ENCODE measurements around the gene TAF1A.

TAF1A gene

GRCh38 chr1:222570837-222571236, 18.9 kb downstream of the TAF1A start:
- Histone ChIP-seq H3K4ac (ENCODE audit: low read depth, low read length) (no peak overlapping the region), H3K79me1 (ENCODE audit: low read length) (peaks cover 4% of the 10 kb centered on the region), H3K56ac (ENCODE audit: low read length) (no peak overlapping the region), H2AK5ac (ENCODE audit: low read length) (no peak overlapping the region), H3K4me2 (ENCODE audit: low read length) (no peak overlapping the region), H4K5ac (ENCODE audit: low read length) (no peak overlapping the region), H3K27ac (ENCODE audit: low read depth, low read length) (no peak overlapping the region), H3K4me3 (ENCODE audit: low read length) (no peak overlapping the region), H3K79me2 (ENCODE audit: control insufficient read depth, insufficient read depth, low read length) (no peaks in the 10 kb centered on the region), H3K36me3 (ENCODE audit: control insufficient read depth, insufficient read depth, low read length) (no peaks in the 10 kb centered on the region), H3K18ac (ENCODE audit: low read length) (no peak overlapping the region), H3K23ac (ENCODE audit: low read length) (no peak overlapping the region), H3K4me1 (ENCODE audit: control insufficient read depth, low read depth, low read length) (no peaks in the 10 kb centered on the region), H3K27me3 (ENCODE audit: insufficient read depth, low read length, poor library complexity) (no peaks in the 10 kb centered on the region), H3K9ac (ENCODE audit: low read length) (no peak overlapping the region), H4K8ac (ENCODE audit: low read depth, low read length) (no peak overlapping the region), H2BK120ac (ENCODE audit: low read depth, low read length) (no peak overlapping the region), H2BK5ac (ENCODE audit: low read length) (no peak overlapping the region), H2BK15ac (replicated peaks; ENCODE audit: low read depth) (no peak overlapping the region)
- no CpG with 5 or more reads among the region's 1 CpG for WGBS (ENCODE audit: extremely low coverage, insufficient coverage, low lambda C conversion rate)
- DNase-seq, result no peak

DNA sequence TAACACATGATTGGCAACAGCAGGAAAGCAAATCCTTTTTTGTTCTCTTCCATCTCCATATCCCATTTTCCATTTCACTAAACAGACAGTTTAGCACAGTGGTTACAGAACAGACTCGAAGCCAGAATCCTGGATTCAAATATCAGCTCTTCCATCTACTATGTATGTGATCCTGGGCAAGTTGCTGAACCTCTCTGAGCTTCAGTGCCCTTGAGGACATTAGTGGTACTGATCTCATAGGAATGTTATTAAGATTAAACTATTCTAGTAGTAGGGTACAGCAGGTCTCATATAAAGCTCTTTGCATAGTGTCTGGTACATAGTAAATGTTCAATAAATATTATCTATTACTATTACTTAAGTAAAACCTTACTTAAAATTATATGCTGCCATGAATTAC, 28.1 kb downstream of the TAF1A start:
- Histone ChIP-seq H3K4me3 (ENCODE audit: low read length) (no peak overlapping the region), H3K27me3 (ENCODE audit: insufficient read depth, low read length, poor library complexity) (peaks cover 2% of the 10 kb centered on the region), H3K18ac (ENCODE audit: low read length) (no peak overlapping the region), H3K79me1 (ENCODE audit: low read length) (peaks cover 4% of the 10 kb centered on the region), H3K9ac (ENCODE audit: low read length) (no peak overlapping the region), H2BK5ac (ENCODE audit: low read length) (no peak overlapping the region), H3K23ac (ENCODE audit: low read length) (no peak overlapping the region), H2BK120ac (ENCODE audit: low read depth, low read length) (no peak overlapping the region), H4K8ac (ENCODE audit: low read depth, low read length) (no peak overlapping the region), H3K4me2 (ENCODE audit: low read length) (no peak overlapping the region), H2BK15ac (replicated peaks; ENCODE audit: low read depth) (no peak overlapping the region), H3K4me1 (ENCODE audit: control insufficient read depth, low read depth, low read length) (no peaks in the 10 kb centered on the region), H3K4ac (ENCODE audit: low read depth, low read length) (no peak overlapping the region), H3K36me3 (ENCODE audit: control insufficient read depth, insufficient read depth, low read length) (no peaks in the 10 kb centered on the region), H4K5ac (ENCODE audit: low read length) (no peak overlapping the region), H3K27ac (ENCODE audit: low read depth, low read length) (no peak overlapping the region), H3K56ac (ENCODE audit: low read length) (no peak overlapping the region), H2AK5ac (ENCODE audit: low read length) (no peak overlapping the region), H3K79me2 (ENCODE audit: control insufficient read depth, insufficient read depth, low read length) (no peaks in the 10 kb centered on the region)
- no peak for DNase-seq
- no CpG with 5 or more reads among the region's 1 CpG for WGBS (ENCODE audit: extremely low coverage, insufficient coverage, low lambda C conversion rate)

- no peak overlapping the region for H3K4me2 ChIP-seq (ENCODE audit: low read length)
- no peak overlapping the region for H2BK15ac ChIP-seq (replicated peaks; ENCODE audit: low read depth)
- DNase-seq, result no peak
- WGBS (ENCODE audit: extremely low coverage, insufficient coverage, low lambda C conversion rate), result no CpG with 5 or more reads among the region's 7 CpGs
- H3K4me3 ChIP-seq (ENCODE audit: low read length), result no peak overlapping the region
- H3K23ac ChIP-seq (ENCODE audit: low read length), result no peak overlapping the region
- H3K4ac ChIP-seq (ENCODE audit: low read depth, low read length), result no peak overlapping the region
- no peak overlapping the region for H3K56ac ChIP-seq (ENCODE audit: low read length)
- H4K8ac ChIP-seq (ENCODE audit: low read depth, low read length), result no peak overlapping the region
- H3K36me3 ChIP-seq (ENCODE audit: control insufficient read depth, insufficient read depth, low read length), result no peaks in the 10 kb centered on the region
- no peak overlapping the region for H2AK5ac ChIP-seq (ENCODE audit: low read length)
- H4K5ac ChIP-seq (ENCODE audit: low read length), result no peak overlapping the region
- no peaks in the 10 kb centered on the region for H3K79me2 ChIP-seq (ENCODE audit: control insufficient read depth, insufficient read depth, low read length)
- H3K27ac ChIP-seq (ENCODE audit: low read depth, low read length), result no peak overlapping the region
- H3K79me1 ChIP-seq (ENCODE audit: low read length), result no peaks in the 10 kb centered on the region
- H3K9ac ChIP-seq (ENCODE audit: low read length), result no peak overlapping the region
- no peak overlapping the region for H2BK120ac ChIP-seq (ENCODE audit: low read depth, low read length)
- no peak overlapping the region for H2BK5ac ChIP-seq (ENCODE audit: low read length)
- H3K27me3 ChIP-seq (ENCODE audit: insufficient read depth, low read length, poor library complexity), result peaks cover 2% of the 10 kb centered on the region
- H3K4me1 ChIP-seq (ENCODE audit: control insufficient read depth, low read depth, low read length), result no peaks in the 10 kb centered on the region
- H3K18ac ChIP-seq (ENCODE audit: low read length), result no peak overlapping the region
Measured at GRCh38 chr1:222557574-222557973, 32.2 kb downstream of the TAF1A start.

DNA sequence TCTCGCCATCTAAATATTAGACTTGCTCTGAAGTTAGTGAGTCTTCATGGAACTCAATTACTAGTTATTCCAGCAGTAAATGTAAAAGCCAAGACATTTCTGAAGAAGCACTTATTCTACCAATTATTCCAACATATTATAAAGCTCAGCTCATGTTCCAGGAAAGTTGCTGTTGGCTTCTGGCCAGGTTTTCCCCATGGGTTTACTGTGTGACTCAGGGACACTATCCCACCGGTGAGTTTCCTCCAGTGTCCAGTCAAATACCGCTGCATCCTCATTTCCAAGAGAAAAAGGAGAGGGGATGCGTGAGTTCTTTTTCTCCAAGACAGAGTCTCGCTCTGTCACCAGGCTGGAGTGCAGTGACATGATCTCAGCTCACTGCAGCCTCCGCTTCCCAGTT, 32.6 kb downstream of the TAF1A start:
- no peak overlapping the region for H2BK5ac ChIP-seq (ENCODE audit: low read length)
- no peak overlapping the region for H3K23ac ChIP-seq (ENCODE audit: low read length)
- no CpG with 5 or more reads among the region's 6 CpGs for WGBS (ENCODE audit: extremely low coverage, insufficient coverage, low lambda C conversion rate)
- H3K18ac ChIP-seq (ENCODE audit: low read length), result no peak overlapping the region
- no peak overlapping the region for H3K4ac ChIP-seq (ENCODE audit: low read depth, low read length)
- H3K4me2 ChIP-seq (ENCODE audit: low read length), result no peak overlapping the region
- H3K4me3 ChIP-seq (ENCODE audit: low read length), result no peak overlapping the region
- H3K36me3 ChIP-seq (ENCODE audit: control insufficient read depth, insufficient read depth, low read length), result no peaks in the 10 kb centered on the region
- no peaks in the 10 kb centered on the region for H3K79me2 ChIP-seq (ENCODE audit: control insufficient read depth, insufficient read depth, low read length)
- no peak overlapping the region for H4K8ac ChIP-seq (ENCODE audit: low read depth, low read length)
- peaks cover 2% of the 10 kb centered on the region for H3K27me3 ChIP-seq (ENCODE audit: insufficient read depth, low read length, poor library complexity)
- no peak for DNase-seq
- H3K79me1 ChIP-seq (ENCODE audit: low read length), result no peaks in the 10 kb centered on the region
- no peak overlapping the region for H2BK15ac ChIP-seq (replicated peaks; ENCODE audit: low read depth)
- no peak overlapping the region for H4K5ac ChIP-seq (ENCODE audit: low read length)
- no peaks in the 10 kb centered on the region for H3K4me1 ChIP-seq (ENCODE audit: control insufficient read depth, low read depth, low read length)
- no peak overlapping the region for H2AK5ac ChIP-seq (ENCODE audit: low read length)
- H3K9ac ChIP-seq (ENCODE audit: low read length), result no peak overlapping the region
- H3K56ac ChIP-seq (ENCODE audit: low read length), result no peak overlapping the region
- H2BK120ac ChIP-seq (ENCODE audit: low read depth, low read length), result no peak overlapping the region
- H3K27ac ChIP-seq (ENCODE audit: low read depth, low read length), result no peak overlapping the region

GRCh38 chr1:222555992-222556615, 33.6 kb downstream of the TAF1A start:
- H2AK5ac ChIP-seq (ENCODE audit: low read length), result no peak overlapping the region
- DNase-seq, result no peak

DNA sequence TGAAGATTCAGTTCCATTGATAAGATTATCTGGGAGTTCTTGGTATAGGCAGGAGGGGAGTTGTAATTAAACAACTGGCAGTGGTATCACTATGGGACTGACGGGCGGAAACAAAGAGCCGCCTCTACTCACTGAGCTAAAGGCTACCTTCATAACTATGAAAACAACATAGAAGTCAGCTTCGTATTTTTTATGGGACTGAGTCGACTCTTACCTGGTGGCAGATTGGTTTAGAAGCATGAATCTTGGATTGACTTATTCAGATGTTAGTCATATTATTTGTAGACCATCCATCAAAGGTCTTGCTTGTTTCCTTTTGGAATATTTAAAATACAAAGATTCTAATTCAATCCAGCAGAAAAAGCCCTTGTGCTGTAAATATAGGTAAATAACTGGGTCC, 35.6 kb downstream of the TAF1A start:
- H4K5ac ChIP-seq (ENCODE audit: low read length), result no peak overlapping the region
- no peaks in the 10 kb centered on the region for H3K4me1 ChIP-seq (ENCODE audit: control insufficient read depth, low read depth, low read length)
- no CpG with 5 or more reads among the region's 5 CpGs for WGBS (ENCODE audit: extremely low coverage, insufficient coverage, low lambda C conversion rate)
- H3K27ac ChIP-seq (ENCODE audit: low read depth, low read length), result no peak overlapping the region
- no peak overlapping the region for H3K56ac ChIP-seq (ENCODE audit: low read length)
- H3K9ac ChIP-seq (ENCODE audit: low read length), result no peak overlapping the region
- H2BK15ac ChIP-seq (replicated peaks; ENCODE audit: low read depth), result no peak overlapping the region
- no peaks in the 10 kb centered on the region for H3K36me3 ChIP-seq (ENCODE audit: control insufficient read depth, insufficient read depth, low read length)
- no peak overlapping the region for H3K23ac ChIP-seq (ENCODE audit: low read length)
- no peak overlapping the region for H4K8ac ChIP-seq (ENCODE audit: low read depth, low read length)
- no peak overlapping the region for H2BK5ac ChIP-seq (ENCODE audit: low read length)
- H3K79me2 ChIP-seq (ENCODE audit: control insufficient read depth, insufficient read depth, low read length), result no peaks in the 10 kb centered on the region
- H3K27me3 ChIP-seq (ENCODE audit: insufficient read depth, low read length, poor library complexity), result no peaks in the 10 kb centered on the region
- no peaks in the 10 kb centered on the region for H3K79me1 ChIP-seq (ENCODE audit: low read length)
- H3K18ac ChIP-seq (ENCODE audit: low read length), result no peak overlapping the region
- H2BK120ac ChIP-seq (ENCODE audit: low read depth, low read length), result no peak overlapping the region
- no peak overlapping the region for H3K4me2 ChIP-seq (ENCODE audit: low read length)
- no peak overlapping the region for H3K4me3 ChIP-seq (ENCODE audit: low read length)
- no peak for DNase-seq
- H2AK5ac ChIP-seq (ENCODE audit: low read length), result no peak overlapping the region
- no peak overlapping the region for H3K4ac ChIP-seq (ENCODE audit: low read depth, low read length)

More at GRCh38 chr1:222555992-222556615, 33.6 kb downstream of the TAF1A start:
- Histone ChIP-seq H3K27ac (ENCODE audit: low read depth, low read length) (no peak overlapping the region), H4K8ac (ENCODE audit: low read depth, low read length) (no peak overlapping the region), H3K4me1 (ENCODE audit: control insufficient read depth, low read depth, low read length) (no peaks in the 10 kb centered on the region), H3K27me3 (ENCODE audit: insufficient read depth, low read length, poor library complexity) (peaks cover 2% of the 10 kb centered on the region), H2BK5ac (ENCODE audit: low read length) (no peak overlapping the region), H3K4me3 (ENCODE audit: low read length) (no peak overlapping the region), H3K4me2 (ENCODE audit: low read length) (no peak overlapping the region), H3K18ac (ENCODE audit: low read length) (no peak overlapping the region), H3K56ac (ENCODE audit: low read length) (no peak overlapping the region), H2BK120ac (ENCODE audit: low read depth, low read length) (no peak overlapping the region), H3K36me3 (ENCODE audit: control insufficient read depth, insufficient read depth, low read length) (no peaks in the 10 kb centered on the region), H3K9ac (ENCODE audit: low read length) (no peak overlapping the region), H3K4ac (ENCODE audit: low read depth, low read length) (no peak overlapping the region), H3K23ac (ENCODE audit: low read length) (no peak overlapping the region), H2BK15ac (replicated peaks; ENCODE audit: low read depth) (no peak overlapping the region), H3K79me1 (ENCODE audit: low read length) (no peaks in the 10 kb centered on the region), H4K5ac (ENCODE audit: low read length) (no peak overlapping the region), H3K79me2 (ENCODE audit: control insufficient read depth, insufficient read depth, low read length) (no peaks in the 10 kb centered on the region)
- no CpG with 5 or more reads among the region's 2 CpGs for WGBS (ENCODE audit: extremely low coverage, insufficient coverage, low lambda C conversion rate)

Measured in mesendoderm (in vitro differentiated cells).